HG03103 (cell line): ENCODE measurements around the gene SMARCC1.

Source experiments
- ATAC-seq: cut with Tn5 transposase; IDR thresholded peaks from one replicate; pipeline ENCODE4 v1.9.1; 2021; ENCODE audit warnings: low read depth; ENCODE audit not compliant: unreplicated experiment

SMARCC1 gene

GRCh38 chr3:47711596-47711995 lies 70.1 kb downstream of the SMARCC1 start:
- ATAC-seq = no peak

- no peak for ATAC-seq
These were observed 76.3 kb downstream of the SMARCC1 start for GRCh38 chr3:47705391-47705790.

GRCh38 chr3:47704237-47704612 lies 77.5 kb downstream of the SMARCC1 start:
- no peak for ATAC-seq

GRCh38 chr3:47701388-47701787 lies 80.3 kb downstream of the SMARCC1 start:
- no peak for ATAC-seq

GRCh38 chr3:47692158-47692557 lies 89.5 kb downstream of the SMARCC1 start:
- ATAC-seq = no peak

GRCh38 chr3:47688488-47688887 lies 93.2 kb downstream of the SMARCC1 start:
- no peak for ATAC-seq

GRCh38 chr3:47685037-47685436 lies 96.7 kb downstream of the SMARCC1 start:
- no peak for ATAC-seq

- ATAC-seq = no peak
These were observed 100.7 kb downstream of the SMARCC1 start for GRCh38 chr3:47681016-47681415.

GRCh38 chr3:47678446-47679338 lies 103.0 kb downstream of the SMARCC1 start:
- ATAC-seq = no peak

GRCh38 chr3:47669026-47669749 lies 112.5 kb downstream of the SMARCC1 start:
- ATAC-seq = no peak

GRCh38 chr3:47666118-47666517 lies 115.6 kb downstream of the SMARCC1 start:
- no peak for ATAC-seq

GRCh38 chr3:47664519-47664918 lies 117.2 kb downstream of the SMARCC1 start:
- ATAC-seq = no peak

GRCh38 chr3:47663630-47664240 lies 118.0 kb downstream of the SMARCC1 start:
- ATAC-seq = no peak

- ATAC-seq = no peak
These were observed 120.5 kb downstream of the SMARCC1 start for GRCh38 chr3:47661121-47661752.

- ATAC-seq = no peak
These were observed 123.2 kb downstream of the SMARCC1 start for GRCh38 chr3:47658444-47658843.

- ATAC-seq = no peak
These were observed 129.6 kb downstream of the SMARCC1 start for GRCh38 chr3:47652142-47652541.

GRCh38 chr3:47650294-47650693 lies 131.4 kb downstream of the SMARCC1 start:
- no peak for ATAC-seq

- no peak for ATAC-seq
These were observed 134.1 kb downstream of the SMARCC1 start for GRCh38 chr3:47647550-47647949.

- ATAC-seq = no peak
These were observed 135.3 kb downstream of the SMARCC1 start for GRCh38 chr3:47646362-47646761.

- no peak for ATAC-seq
These were observed 136.1 kb downstream of the SMARCC1 start for GRCh38 chr3:47645551-47645950.

- ATAC-seq = no peak
These were observed 138.6 kb downstream of the SMARCC1 start for GRCh38 chr3:47643092-47643491.
